Upper lobe of left lung (tissue), 6 donors: ENCODE results near the gene HAPLN2. TPM values are rescaled to one million over a fixed set of nuclear protein-coding genes. Genes with fewer than 3 reads are reported as not detected.

Experiments
- ATAC-seq, 2 donors: fragments of 200-7000 bp; cut with Tn5 transposase; one replicate each; pipeline ENCODE4 v1.9.1; 2022; ENCODE audit warnings: mild to moderate bottlenecking in 2 of 2, moderate library complexity in 2 of 2; ENCODE audit not compliant: low FRiP score in 2 of 2
- DNase-seq, 2 donors: peaks; one replicate each; pipeline ENCODE4 v3.0.0-alpha.2; 2019 to 2020
- H3K27ac ChIP-seq, 4 donors: fragments of 200-600 bp; sonication (generic); one replicate each; pipeline ENCODE4 v1.5.1; 2016 to 2019
- H3K27me3 ChIP-seq, 4 donors: fragments of 200-600 bp; sonication (generic); one replicate each; pipeline ENCODE4 v1.5.1; 2017 to 2019
- H3K36me3 ChIP-seq, 4 donors: fragments of 200-600 bp; sonication (generic); one replicate each; pipeline ENCODE4 v1.5.1; 2016 to 2019
- H3K4me1 ChIP-seq, 4 donors: fragments of 200-600 bp; sonication (generic); one replicate each; pipeline ENCODE4 v1.5.1; 2018 to 2019
- H3K4me3 ChIP-seq, 4 donors: fragments of 200-600 bp; sonication (generic); one replicate each; pipeline ENCODE4 v1.5.1; 2017 to 2019; ENCODE audit warnings: mild to moderate bottlenecking in 2 of 4, moderate library complexity in 1 of 4
- H3K9me3 ChIP-seq, 4 donors: fragments of 200-600 bp; sonication (generic); one replicate each; pipeline ENCODE4 v1.5.1; 2018 to 2019
- EP300 ChIP-seq, 4 donors: sonication (generic); formaldehyde crosslinking; IDR thresholded peaks; one replicate each; pipeline ENCODE4 v1.5.1; 2017; ENCODE audit warnings: antibody characterized with exemption in 4 of 4, control low read depth in 2 of 4
- POLR2A ChIP-seq, 4 donors: fragments of 450-650 bp; IDR thresholded peaks; one replicate each; pipeline ENCODE4 v1.5.1; 2016 to 2017; ENCODE audit warnings: antibody characterized with exemption in 4 of 4, mild to moderate bottlenecking in 2 of 4
- POLR2AphosphoS5 ChIP-seq, 2 donors: sonication (generic); formaldehyde crosslinking; IDR thresholded peaks; one replicate each; pipeline ENCODE4 v1.5.1; 2017; ENCODE audit warnings: antibody characterized with exemption in 2 of 2
- WGBS, 2 donors: methylation state at CpG; one replicate each; pipeline ENCODE4 v1.1.5; 2017 to 2018; 5-methylcytosine and 5-hydroxymethylcytosine counted together
- total RNA-seq, 6 donors: library from RNA; depleted of rRNA in 4 of 6; stranded (reverse); fragments of >200 nt in 4 of 6; gene quantifications; one replicate each; pipeline versions ENCODE4 v1.1.0 to v1.2.1, GENCODE V29; 2016 to 2021
- TF ChIP-seq, protein P1 (sequence below), 6 experiments: fragments of 450-650 bp in 4 of 6; fragments of 200-600 bp in 2 of 6; sonication (generic) in 2 of 6; IDR thresholded peaks; one replicate each; pipeline ENCODE4 v1.5.1; 2016 to 2019; ENCODE audit warnings: antibody characterized with exemption in 6 of 6
- donor health status: DM: no; HTN: no; CAD: no; lungs with moderate emphysema.
- donor health status: DM: no; HTN: yes; CAD: no; lungs with severe emphysema.

Gene HAPLN2
- total RNA-seq, 6 donors from 2014 or later, result 0.14 to 5.0 (median 0.37) TPM; not detected in 3

DNA sequence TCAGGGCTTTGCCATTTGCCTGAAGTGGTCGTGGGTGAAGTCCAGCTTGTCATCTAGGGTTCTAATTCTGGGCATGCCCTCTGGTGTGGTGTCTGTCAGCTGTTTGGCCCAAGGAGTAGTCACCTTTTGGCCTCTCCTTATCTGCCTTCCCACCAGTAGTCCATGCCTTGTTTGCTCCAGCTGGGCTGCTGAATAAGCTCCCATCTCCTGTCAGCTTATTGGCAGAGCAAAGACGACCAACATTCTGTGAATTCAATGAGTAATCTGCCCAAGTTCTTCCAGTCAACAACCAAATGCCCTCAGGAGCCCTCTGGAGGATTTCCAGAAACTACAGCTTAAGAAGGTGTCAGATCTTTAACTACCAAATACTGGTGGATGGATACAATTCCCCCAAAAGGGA lies 29.7 kb downstream of the HAPLN2 start:
- 17 to 26% methylated on average over 2 of the region's 2 CpGs for WGBS, 2 donors
- Histone ChIP-seq H3K9me3 (no peaks in the 10 kb centered on the region), H3K4me3 (no peak overlapping the region), H3K27ac (no peak overlapping the region), H3K36me3 (no peaks in the 10 kb centered on the region), H3K4me1 (no peaks in the 10 kb centered on the region), H3K27me3 (peaks cover 0 to 23% (median 8%) of the 10 kb centered on the region in 4 donors)
- TF ChIP-seq POLR2A (IDR thresholded peaks at IDR 0.05) (no peak), POLR2AphosphoS5 (IDR thresholded peaks at IDR 0.05) (no peak), EP300 (IDR thresholded peaks at IDR 0.05) (no peak)
- TF ChIP-seq, protein P1, sequence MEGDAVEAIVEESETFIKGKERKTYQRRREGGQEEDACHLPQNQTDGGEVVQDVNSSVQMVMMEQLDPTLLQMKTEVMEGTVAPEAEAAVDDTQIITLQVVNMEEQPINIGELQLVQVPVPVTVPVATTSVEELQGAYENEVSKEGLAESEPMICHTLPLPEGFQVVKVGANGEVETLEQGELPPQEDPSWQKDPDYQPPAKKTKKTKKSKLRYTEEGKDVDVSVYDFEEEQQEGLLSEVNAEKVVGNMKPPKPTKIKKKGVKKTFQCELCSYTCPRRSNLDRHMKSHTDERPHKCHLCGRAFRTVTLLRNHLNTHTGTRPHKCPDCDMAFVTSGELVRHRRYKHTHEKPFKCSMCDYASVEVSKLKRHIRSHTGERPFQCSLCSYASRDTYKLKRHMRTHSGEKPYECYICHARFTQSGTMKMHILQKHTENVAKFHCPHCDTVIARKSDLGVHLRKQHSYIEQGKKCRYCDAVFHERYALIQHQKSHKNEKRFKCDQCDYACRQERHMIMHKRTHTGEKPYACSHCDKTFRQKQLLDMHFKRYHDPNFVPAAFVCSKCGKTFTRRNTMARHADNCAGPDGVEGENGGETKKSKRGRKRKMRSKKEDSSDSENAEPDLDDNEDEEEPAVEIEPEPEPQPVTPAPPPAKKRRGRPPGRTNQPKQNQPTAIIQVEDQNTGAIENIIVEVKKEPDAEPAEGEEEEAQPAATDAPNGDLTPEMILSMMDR (IDR thresholded peaks at IDR 0.05), result no peak
- ATAC-seq, result no peak
- DNase-seq, result no peak

DNA sequence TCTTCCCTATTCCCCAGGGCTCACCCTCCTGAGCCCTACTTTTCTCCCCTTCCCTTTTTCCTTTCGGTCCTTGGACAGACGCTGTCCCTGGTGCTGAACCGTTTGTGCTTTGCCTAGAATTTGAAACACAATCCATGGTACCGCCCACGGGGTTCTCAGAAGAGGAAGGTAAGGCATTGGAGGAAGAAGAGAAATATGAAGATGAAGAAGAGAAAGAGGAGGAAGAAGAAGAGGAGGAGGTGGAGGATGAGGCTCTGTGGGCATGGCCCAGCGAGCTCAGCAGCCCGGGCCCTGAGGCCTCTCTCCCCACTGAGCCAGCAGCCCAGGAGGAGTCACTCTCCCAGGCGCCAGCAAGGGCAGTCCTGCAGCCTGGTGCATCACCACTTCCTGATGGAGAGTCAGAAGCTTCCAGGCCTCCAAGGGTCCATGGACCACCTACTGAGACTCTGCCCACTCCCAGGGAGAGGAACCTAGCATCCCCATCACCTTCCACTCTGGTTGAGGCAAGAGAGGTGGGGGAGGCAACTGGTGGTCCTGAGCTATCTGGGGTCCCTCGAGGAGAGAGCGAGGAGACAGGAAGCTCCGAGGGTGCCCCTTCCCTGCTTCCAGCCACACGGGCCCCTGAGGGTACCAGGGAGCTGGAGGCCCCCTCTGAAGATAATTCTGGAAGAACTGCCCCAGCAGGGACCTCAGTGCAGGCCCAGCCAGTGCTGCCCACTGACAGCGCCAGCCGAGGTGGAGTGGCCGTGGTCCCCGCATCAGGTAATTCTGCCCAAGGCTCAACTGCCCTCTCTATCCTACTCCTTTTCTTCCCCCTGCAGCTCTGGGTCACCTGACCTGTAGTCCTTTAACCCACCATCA lies 33.1 kb downstream of the HAPLN2 start:
- ATAC-seq (no peak), DNase-seq (no peak)
- Histone ChIP-seq H3K9me3 (no peaks in the 10 kb centered on the region), H3K27ac (no peak overlapping the region), H3K27me3 (peaks cover 0 to 25% (median 4%) of the 10 kb centered on the region in 4 donors), H3K4me3 (no peak overlapping the region), H3K36me3 (no peaks in the 10 kb centered on the region), H3K4me1 (peaks cover 10 to 12% (median 10%) of the 10 kb centered on the region in 4 donors)
- WGBS, 2 donors, result 44 to 47% methylated on average over 15 to 16 of the region's 16 CpGs
- no peak for TF ChIP-seq POLR2A (IDR thresholded peaks at IDR 0.05)
- TF ChIP-seq, protein P1 (IDR thresholded peaks at IDR 0.05), result no peak
- no peak for TF ChIP-seq EP300 (IDR thresholded peaks at IDR 0.05)
- no peak for TF ChIP-seq POLR2AphosphoS5 (IDR thresholded peaks at IDR 0.05)

DNA sequence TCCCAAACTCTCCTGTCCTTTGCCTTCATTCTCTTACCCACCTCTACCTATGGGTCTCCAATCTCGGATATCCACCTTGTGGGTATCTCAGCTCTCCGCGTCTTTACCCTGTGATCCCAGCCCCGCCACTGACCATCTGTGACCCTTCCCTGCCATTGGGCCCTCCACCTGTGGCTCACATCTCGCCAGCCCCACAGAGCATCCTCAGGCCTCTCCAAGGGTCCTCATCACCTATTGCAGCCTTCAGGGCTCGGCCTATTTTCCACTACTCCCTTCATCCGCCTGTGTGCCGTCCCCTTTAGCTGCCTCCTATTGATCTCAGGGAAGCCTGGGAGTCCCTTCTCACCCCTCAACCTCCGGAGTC lies 33.8 kb downstream of the HAPLN2 start:
- DNase-seq, result no peak
- no peak overlapping the region for H3K4me3 ChIP-seq
- no peaks in the 10 kb centered on the region for H3K9me3 ChIP-seq
- no peak for ATAC-seq
- H3K36me3 ChIP-seq, result no peaks in the 10 kb centered on the region
- TF ChIP-seq, protein P1 (IDR thresholded peaks at IDR 0.05), result no peak
- no peak for TF ChIP-seq POLR2AphosphoS5 (IDR thresholded peaks at IDR 0.05)
- TF ChIP-seq EP300 (IDR thresholded peaks at IDR 0.05), result no peak
- TF ChIP-seq POLR2A (IDR thresholded peaks at IDR 0.05), result no peak
- WGBS, 2 donors, result 81 to 87% methylated on average over 9 of the region's 9 CpGs
- no peak overlapping the region for H3K27ac ChIP-seq
- H3K4me1 ChIP-seq, result peaks cover 15 to 18% (median 16%) of the 10 kb centered on the region in 4 donors
- H3K27me3 ChIP-seq, result peaks cover 0 to 21% (median 2%) of the 10 kb centered on the region in 4 donors

DNA sequence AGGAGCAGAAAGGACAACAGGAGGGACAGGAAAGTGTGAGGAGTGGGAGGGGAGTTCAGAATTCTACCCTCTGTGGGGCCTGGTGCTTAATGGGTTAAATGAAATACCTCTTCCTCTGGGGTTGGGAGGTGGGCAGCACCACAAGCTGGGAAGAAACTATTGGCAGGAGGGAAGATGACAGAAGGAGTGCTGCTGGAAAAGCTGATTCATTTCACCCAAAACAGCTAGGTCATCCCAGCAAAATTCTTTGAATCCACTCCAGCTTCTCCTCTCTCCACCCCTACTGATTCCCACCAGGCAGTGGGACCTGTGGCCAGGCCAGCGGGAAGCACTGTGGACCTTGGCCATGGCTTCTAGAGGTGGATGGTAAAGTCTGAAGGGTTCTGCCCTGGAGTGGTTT lies 35.5 kb downstream of the HAPLN2 start:
- no peak overlapping the region for H3K4me3 ChIP-seq
- H3K4me1 ChIP-seq, result peaks cover 19 to 29% (median 25%) of the 10 kb centered on the region in 4 donors
- H3K36me3 ChIP-seq, result no peaks in the 10 kb centered on the region
- WGBS, 2 donors, result 54 to 90% methylated on average over 1 of the region's 1 CpG
- no peaks in the 10 kb centered on the region for H3K9me3 ChIP-seq
- ATAC-seq (no peak), DNase-seq (no peak)
- H3K27me3 ChIP-seq, result peaks cover 0 to 16% (median 2%) of the 10 kb centered on the region in 4 donors
- TF ChIP-seq, protein P1 (IDR thresholded peaks at IDR 0.05), result no peak
- no peak for TF ChIP-seq POLR2A (IDR thresholded peaks at IDR 0.05)
- no peak for TF ChIP-seq POLR2AphosphoS5 (IDR thresholded peaks at IDR 0.05)
- no peak for TF ChIP-seq EP300 (IDR thresholded peaks at IDR 0.05)
- H3K27ac ChIP-seq, result no peak overlapping the region
